Right ventricle myocardium superior (tissue), 1 donor: Measurements from ENCODE around the gene KIRREL3. TPM values are rescaled to one million over a fixed set of nuclear protein-coding genes. Genes with fewer than 3 reads are reported as not detected.

Experiments used
- ATAC-seq: fragments of 200-7000 bp; cut with Tn5 transposase; one replicate; pipeline ENCODE4 v1.9.1; 2020; ENCODE audit warnings: mild to moderate bottlenecking; ENCODE audit not compliant: poor library complexity
- DNase-seq: peaks from one replicate; pipeline ENCODE4 v3.0.0-alpha.2; 2020
- intact Hi-C: fragments of 100-400 bp; cut with DNase I; formaldehyde crosslinking; loops from one replicate; pipeline ENCODE4 v1.11.2; 2022
- total RNA-seq: library from RNA; stranded (reverse); fragmentation: NEBNext Ultra II Directional; extraction: Animal tissue kit (Norgen Biotek cat#: 25700); gene quantifications from one replicate; pipeline ENCODE4 v1.2.1, GENCODE V29; 2021
- donor health status: DM: no; HTN: yes; CAD: no; lungs with severe emphysema.

KIRREL3 gene
- total RNA-seq, 1 donor from 2014 or later: 0.08 TPM

DNA sequence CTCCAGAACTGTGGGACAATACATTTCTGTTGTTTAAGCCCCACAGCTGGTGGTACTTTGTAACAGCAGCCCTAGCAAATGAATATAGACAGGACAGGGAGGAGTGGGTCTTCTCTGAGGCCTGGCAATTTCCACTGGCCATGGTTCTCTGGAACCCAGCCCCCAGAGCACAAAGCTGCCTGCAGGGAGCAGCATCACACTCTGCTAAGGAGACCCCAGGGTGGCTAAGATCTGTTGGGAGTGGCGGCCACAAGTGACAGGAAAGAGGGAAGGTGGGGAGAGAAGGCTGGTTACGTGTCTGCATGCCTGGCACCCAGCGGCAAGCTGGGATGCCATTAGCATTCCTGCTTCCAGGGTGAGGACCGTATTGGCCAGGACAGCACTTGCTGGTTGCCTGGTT lies 433.2 kb downstream of the KIRREL3 start:
- intact Hi-C loops: no loop called here
- DNase-seq (no peak), ATAC-seq (no peak)

DNA sequence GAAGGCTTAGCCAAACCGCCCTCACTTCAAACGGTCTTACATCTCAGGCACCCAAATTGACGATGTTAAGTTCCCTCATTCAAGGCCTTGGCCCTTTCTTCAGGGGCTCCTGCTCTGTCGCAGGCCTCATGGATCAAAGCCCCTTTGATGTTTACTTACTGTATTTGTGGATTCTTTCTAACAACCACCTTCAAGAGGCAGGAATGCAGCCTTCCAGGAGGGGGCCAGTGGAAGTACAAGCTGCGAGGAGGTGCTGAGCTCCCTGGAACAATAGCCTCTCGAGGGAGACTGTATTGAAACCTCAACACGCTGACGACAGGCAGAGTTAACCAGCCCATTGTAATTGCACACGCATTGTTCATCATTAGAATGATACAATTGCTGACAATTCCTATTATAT lies 436.0 kb downstream of the KIRREL3 start:
- ATAC-seq (no peak), DNase-seq (no peak)
- intact Hi-C loops: no loop called here

DNA sequence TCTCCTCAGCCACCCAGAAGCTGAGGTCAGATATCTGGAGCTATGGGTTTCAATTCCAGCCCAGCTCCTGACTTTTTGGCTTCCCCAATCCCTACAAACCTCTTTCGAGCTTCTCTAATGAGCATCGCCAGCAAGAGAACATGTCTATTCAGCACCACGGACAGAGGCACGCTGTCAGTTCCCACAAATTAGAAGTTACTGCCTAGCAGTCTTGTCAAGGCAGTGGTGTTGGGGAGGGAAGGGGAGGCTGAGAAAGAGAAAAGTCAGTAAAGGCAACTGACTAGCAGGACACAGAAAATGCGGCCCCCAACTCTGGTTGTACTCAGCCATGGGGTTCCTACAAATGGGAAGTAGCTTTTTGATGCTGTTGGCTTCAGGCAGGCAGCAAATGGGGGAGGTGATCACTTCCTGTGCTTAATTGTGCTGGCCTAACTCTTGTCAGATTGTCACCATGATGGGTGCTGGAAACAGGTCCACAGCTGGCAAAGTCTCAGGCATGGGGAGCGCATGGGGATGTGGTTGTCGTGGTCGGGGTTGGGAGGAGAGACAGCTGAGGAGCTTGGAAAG lies 439.2 kb downstream of the KIRREL3 start:
- no peak for DNase-seq
- intact Hi-C loops: no loop called here
- no peak for ATAC-seq

DNA sequence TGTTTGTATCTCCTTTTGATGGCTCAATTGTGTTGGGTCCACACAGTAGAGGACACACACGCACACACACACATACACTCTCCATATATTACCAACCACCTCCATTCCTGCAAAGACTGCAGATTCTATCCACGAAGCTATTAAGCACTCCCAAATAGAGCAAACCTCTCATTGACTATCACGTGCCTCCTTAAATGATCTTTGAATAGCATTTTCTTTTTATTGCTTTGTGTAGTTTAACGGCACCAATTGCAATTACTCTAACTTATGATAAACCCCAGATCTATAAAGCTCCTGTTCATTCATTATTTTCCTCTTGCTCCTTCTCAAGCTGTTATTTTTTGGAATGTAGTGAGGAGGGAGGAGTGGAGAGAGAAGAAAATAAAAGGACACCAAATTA lies 440.3 kb downstream of the KIRREL3 start:
- DNase-seq (no peak), ATAC-seq (no peak)
- intact Hi-C loops: no loop called here

DNA sequence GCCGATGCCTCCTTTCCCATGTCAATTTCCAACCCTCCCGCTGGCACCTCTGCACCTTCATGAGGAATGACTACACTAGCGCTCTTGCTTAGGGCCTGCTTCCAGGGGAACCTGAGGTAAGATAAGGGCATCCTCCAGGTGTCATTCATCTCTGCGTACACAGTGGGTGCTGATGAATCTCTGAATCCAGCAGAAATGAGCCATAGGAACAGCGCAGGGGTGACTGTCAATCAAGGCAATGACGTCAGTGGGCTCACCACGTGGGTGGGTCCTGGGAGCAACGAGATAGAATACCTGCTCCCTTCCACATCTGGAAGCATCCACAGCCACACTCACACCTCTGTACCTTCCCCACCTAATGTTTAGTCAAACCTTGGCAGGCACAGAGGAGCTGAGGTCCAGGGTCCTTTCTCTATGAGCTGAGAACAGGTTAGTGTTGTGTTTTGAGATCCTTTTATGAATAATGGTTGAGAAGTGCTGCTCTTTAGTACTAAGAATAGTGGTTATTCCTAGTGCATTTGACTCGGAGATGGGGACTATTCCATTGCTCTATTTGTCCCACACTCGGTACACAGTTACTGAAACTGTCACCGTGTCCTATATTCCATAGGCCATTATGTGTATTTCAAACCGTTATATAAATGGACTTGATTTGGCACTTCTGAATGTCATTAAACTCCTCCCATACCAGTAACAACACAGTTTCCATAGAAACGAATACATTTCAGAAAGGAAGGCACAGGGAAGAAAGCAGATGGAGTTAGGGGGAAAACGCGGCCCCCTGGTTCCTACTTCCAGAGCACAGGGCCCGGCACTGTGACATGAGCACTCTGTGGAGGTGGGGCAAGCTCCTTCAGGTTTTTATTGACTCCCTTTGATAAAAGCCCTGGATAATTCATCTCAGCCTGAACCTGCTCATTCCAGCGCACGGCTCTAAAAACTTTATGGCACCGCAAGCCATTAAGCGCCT lies 451.7 kb downstream of the KIRREL3 start:
- intact Hi-C loops: no loop called here
- ATAC-seq (no peak), DNase-seq (no peak)

DNA sequence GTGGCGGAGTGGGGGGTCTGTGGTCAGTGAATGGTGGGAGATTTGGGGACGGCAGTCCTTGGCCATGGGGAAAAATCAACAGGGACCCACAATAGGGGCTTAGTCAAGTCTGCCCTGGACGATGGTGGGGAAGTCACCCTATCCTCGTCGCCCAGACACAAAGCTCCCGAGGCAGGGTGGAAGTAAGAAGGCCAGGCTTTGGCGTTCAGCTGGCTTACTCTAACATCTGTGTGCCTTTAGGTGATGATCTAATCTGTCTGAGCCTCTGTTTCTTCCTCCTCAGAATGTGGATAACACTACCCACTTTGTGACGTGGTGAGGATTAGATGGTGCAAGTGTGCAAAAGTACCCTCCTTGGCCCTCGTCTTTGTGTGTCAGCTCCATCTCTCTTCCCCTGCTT lies 452.9 kb downstream of the KIRREL3 start:
- ATAC-seq: no peak

DNA sequence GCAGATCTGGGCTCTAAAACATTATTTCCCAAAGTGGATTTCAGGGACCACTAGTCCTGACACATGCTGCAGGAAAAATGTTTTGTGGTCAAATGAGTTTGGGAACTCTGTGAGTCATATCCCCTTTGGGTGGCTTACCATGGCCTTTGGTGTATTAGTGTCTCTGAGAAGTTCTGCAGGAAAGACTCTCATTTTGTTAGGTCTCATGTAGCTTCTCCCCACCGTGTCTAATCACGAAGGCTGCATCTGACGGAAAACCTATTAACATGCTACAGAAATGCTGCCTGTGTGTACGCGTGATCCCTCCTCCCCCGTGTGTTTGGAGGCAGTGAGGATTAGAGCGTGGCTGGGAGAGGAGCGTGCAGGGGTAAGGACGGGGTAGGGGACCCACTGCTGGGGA lies 453.4 kb downstream of the KIRREL3 start:
- DNase-seq (no peak), ATAC-seq (no peak)
- intact Hi-C loops: no loop called here

More for the DNA sequence above, 452.9 kb downstream of the KIRREL3 start:
- DNase-seq: no peak
- intact Hi-C loops: no loop called here

DNA sequence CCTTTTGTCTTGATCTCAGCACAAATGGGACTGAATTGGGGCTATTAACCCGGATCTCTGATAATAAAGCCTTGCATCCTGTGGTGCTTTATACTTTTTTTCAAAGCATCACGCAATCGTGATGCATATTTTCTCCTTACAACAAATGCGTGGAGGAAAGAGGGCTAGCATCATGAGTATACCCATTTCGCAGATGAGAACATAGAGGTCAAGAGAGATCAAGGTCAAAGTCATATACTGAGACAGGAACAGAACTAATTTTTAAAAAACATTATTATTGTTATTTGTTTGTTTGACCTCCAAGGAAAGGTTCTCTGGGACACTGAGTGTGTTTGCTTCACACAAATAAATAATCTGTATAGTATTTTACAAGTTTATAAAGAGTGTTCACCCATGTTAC lies 453.9 kb downstream of the KIRREL3 start:
- ATAC-seq (no peak), DNase-seq (no peak)
- intact Hi-C loops: no loop called here

DNA sequence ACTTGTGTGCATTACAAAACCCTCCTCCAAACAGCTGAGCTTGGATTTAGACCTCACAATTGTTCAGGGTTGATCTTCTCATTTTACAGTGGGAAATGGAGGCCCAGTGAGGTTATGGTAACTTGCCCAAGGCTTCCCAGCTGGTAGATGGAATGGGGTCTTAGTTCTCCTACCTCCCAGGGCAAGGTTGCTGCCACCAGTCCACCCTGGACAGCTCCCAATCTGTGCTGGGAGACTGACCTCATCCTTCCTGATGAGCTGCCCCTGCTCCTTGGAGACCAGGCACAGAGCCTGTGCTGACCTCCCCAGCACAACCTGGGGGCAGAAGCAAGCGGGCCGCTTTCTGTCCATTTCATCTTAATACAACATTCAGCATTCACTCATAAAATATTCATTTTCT lies 454.4 kb downstream of the KIRREL3 start:
- DNase-seq (no peak), ATAC-seq (no peak)
- intact Hi-C loops: no loop called here

DNA sequence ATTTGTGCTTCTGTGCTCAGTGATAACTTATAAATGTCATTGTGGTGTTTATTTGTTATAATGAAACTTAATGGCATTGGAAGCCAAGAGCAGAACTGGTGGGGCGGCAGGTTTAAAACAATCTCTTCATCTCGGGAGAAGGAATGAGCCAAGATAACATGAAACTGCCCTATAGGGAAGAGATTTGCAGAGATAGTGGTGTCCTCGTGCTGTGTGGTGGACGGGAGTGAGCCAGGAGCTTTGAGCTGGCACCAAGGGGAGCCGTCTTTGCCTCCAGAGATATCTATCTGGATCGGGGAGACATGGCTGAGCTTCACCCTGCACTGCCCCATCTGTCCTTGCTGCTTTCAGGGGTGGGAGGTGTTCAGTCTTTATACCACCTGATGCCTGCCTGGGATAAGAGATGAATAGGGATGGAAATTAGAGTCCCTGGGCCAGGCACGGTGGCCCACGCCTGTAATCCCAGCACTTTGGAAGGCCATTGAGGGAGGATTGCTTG lies 455.5 kb downstream of the KIRREL3 start:
- intact Hi-C loops: no loop called here
- ATAC-seq (no peak), DNase-seq (no peak)

DNA sequence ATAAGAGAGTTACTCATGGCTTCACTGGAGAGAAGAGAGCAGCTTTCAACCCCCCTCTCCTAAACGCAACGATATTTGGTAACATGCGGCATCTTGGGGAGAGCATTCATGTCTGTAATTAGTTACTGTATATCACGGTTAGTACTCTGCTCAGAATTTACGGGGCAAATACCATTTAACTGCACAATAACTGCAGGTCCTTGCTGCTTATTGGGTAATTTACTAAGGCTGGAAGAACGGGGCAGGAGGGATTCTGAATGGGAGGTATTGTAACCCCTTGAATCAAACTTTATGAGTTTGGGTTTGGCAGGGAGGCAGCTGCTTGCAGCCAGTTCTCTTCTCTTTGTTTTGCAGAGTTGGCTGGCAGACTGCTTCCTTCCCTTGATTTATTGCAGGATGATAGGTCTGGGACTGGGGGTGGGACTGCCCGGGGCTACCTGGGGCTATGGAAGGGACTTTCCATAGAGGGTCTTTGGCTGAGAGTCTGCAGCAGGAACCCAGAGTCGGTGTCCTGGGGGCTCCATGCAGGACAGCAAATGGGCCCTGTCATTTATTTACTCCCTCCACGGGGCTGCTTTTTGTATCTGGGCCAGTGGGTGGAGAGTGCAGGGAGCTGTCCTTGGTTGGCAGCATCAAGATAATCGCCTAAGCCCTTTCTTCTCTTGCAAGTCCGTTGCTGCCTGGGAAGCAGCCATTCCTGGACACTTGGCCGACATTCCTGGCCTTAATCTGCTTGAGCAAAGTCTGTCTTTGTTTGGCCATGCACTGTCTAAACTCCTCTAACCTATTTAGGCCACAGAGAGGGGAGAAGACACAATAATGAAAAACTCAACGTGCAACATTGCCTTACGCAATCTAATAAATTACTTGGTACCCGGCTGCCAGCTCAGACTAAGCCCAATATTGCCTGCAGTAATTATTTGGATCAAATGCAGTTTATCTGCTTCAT lies 456.2 kb downstream of the KIRREL3 start:
- intact Hi-C loops: no loop called here
- DNase-seq (no peak), ATAC-seq (no peak)

DNA sequence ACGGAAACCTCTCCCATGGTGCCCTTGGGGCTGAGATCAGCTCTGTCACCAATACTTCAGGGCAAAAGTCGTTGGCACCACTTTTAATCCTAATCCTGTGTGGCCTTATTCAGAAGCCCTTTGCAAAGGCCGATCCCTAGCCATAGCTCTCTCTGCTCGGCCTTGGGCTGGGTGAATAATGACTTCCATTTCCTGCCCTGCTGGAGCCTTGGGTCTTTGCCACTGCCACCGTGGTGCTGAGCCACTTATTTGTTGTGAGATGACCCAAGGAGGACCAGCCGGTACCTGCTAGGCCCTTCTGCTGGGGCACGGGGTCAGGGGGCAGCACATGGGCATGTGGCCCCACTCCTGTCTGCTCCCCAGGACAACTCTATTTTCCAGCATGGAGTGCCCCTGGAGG lies 456.9 kb downstream of the KIRREL3 start:
- ATAC-seq (no peak), DNase-seq (no peak)
- intact Hi-C loops: no loop called here

DNA sequence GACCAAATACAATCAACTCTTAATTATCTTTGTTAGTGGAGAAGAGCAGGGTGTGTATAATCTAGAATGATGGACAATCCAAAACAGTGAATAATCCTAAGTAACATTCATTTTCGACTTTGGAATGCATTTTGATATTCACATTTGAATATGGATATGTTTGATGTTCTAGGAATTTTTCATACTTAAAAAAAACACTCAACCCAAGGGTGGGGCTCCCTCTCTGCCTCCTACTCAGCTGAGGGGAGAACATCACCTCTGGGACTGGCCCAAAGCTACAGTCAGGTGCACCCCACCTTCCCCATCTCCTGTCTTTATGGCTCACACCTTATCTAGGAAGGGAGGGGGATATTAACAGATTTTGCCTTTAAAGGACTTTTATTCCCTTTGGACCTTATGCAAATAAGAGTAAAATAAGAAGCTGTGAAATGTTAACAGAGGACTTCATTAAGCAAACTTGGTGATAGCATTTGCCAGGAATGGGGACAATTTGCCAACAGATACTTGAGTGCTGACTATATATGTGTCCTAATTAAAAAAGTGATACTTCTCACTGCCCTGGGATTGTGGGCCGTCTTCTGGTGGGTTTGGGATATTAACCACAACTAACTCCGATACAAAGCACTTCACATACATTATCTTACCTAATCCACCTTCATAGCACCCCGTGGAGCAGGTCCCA lies 458.1 kb downstream of the KIRREL3 start:
- DNase-seq (no peak), ATAC-seq (no peak)
- intact Hi-C loops: no loop called here

DNA sequence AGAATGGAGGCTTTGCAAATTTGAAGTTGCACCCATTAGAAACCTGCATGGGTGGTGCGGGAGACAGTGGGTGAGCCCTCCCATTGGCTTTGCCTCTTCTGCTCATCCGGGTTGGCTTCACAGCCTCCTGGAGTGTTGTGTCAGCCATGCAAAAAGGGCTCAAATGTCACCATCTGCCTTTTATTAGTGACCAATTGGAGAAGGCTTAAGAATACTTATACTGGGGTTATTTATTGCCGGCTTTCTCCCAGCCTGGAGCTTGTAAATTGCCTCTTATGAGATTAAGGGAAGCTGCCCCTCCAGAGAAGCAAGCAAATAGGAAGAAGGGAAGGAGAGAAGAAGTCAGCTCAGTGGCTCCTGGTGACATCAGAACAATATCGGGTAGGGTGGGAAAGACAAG lies 462.5 kb downstream of the KIRREL3 start:
- intact Hi-C loops: no loop called here
- ATAC-seq (no peak), DNase-seq (no peak)

DNA sequence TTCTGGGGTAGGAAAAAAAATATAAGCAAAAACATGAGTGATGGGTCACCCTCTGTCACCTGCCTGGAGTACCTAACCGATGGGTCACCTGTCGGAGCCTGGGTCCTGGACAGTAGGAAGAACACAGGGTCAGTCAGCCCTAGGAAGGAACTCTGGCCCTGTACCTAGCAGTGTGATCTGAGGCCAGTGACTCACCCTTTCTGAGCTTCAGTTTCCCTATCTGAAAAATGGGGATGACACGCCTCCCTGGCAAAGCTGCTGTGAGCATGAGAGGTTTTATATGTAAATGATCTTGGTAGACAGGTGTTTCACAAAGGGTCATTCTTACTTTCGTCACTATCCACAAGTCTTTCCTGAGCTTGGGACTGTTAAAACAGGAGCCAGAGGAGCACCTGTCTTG lies 463.1 kb downstream of the KIRREL3 start:
- no peak for DNase-seq
- ATAC-seq: no peak
- intact Hi-C loops: no loop called here

DNA sequence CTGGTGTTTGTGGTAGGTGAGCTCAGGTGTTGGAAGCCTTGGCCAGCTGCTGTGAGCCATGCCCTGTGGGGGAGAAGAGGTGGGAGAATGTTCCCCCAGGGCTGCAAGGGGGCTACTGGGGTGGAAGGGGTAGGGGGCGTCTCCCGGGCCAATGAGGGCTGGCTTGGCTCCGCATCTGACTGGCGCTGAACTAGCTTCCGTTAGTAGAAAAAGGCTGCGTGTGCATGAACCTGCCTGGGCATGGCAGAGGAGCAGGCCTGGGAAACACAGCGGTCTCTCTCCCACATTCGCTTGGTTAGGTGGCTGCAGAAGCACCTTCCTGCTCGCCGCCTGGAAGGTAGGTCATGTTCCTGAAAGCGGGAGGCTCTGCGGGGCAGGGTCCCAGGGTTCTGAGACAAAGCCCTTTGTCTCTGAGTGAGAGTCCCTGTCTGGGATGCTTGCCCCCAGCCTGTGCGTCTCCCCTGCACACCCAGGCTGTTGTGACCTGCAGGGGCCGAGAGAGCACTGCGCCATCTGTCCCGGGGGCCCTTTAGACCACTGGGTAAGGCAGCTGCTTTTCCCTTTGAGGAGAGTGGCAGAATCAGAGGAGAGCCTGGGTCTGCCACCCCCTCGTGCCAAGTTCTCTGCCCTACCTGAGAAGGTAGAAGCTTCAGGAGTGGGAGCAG lies 466.3 kb downstream of the KIRREL3 start:
- intact Hi-C loops: no loop called here
- DNase-seq: no peak
- ATAC-seq: no peak

DNA sequence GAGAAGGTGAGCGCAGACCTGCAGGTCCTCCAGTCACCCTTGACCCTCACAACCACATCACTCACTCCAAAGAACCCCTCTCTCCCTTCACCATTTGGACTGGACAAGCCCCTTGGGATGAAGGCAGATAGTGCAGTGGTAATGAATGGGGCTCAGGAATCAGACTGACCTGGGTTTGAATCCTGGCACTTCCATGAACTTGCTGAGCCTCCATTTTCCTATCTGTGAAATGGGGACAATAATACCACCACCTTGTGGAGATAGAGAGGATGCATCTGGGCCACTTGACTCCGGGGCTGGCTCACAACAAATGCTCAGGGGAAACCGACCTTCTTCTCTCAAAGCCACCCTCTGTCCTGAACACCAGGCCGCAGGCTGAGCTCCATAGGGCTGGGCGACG lies 467.0 kb downstream of the KIRREL3 start:
- intact Hi-C loops: no loop called here
- DNase-seq (no peak), ATAC-seq (no peak)

DNA sequence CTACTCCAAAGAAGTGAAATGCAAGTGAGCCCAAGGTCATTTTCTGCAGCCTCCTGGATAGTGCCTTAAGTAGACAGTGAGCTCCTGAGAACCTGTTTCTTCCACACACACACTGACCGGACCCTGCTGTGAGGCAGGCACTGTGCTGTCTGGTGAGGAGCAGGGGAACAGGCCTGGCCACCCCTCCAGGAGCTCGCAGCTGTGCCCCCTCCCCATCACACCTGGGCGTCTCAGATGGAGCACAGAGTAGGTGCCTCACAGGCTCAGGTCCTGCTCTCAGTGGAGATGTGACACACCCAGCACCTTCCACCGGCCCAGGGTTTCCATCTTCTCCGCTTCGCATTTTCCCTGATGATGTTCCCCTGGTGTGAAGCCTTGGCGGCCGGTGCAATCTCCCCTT lies 470.2 kb downstream of the KIRREL3 start:
- no peak for ATAC-seq
- intact Hi-C loops: no loop called here
- DNase-seq: no peak
